Measurements from ENCODE around the gene MMP11. TPM values are rescaled to one million over a fixed set of nuclear protein-coding genes. Genes with fewer than 3 reads are reported as not detected.

Gene MMP11
- polyA plus RNA-seq, 4 donors = 15.4 to 21.8 (median 19.6) TPM

DNA sequence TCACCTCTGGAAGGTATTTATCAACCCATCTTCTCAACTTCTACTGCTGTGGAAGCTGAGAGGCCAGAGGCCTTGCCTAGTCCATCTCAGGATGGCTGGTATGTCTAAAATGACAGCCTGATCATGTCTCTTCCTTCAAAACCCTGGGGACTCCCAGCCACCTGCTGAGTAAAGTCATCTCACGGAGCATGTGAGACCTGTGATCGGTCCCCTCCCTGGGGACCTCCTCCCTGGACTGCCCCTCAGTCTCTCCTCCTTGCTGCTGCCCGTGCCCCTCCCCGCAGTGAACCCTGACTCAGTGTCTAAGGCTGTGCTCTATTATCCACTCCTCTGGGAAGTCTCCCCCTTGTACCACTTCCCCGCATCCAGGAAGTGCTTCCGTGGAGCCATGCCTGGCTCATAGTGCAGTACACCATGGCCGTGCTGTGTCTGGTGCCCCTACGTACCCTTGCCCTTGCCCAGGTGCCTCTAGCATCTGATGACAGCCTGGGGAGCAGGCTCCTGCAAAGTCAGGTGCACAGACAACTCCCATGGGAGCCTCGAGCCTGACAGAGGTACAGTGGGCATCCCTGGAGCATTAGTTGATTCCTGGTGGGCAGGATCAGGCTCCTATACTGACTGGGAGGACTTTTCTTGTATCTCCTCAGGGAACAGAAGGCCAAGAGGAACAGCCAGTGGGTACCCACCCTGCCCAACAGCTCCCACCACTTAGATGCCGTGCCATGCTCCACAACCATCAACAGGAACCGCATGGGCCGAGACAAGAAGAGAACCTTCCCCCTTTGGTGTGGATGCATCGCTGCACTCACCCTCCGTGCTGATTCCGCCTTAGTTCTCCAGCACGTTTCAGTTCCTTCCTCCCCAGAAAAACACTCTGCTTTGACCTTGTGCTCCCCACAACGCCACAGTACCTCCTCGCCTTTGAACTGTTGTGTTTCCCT, 27.9 kb downstream of the MMP11 start:
- DNase-seq (ENCODE audit: low read depth in 4 of 4, low spot score in 2 of 4) = no peak

GRCh38 chr22:23801238-23801821, 28.7 kb downstream of the MMP11 start:
- DNase-seq (ENCODE audit: low read depth in 4 of 4, low spot score in 2 of 4) = no peak

DNA sequence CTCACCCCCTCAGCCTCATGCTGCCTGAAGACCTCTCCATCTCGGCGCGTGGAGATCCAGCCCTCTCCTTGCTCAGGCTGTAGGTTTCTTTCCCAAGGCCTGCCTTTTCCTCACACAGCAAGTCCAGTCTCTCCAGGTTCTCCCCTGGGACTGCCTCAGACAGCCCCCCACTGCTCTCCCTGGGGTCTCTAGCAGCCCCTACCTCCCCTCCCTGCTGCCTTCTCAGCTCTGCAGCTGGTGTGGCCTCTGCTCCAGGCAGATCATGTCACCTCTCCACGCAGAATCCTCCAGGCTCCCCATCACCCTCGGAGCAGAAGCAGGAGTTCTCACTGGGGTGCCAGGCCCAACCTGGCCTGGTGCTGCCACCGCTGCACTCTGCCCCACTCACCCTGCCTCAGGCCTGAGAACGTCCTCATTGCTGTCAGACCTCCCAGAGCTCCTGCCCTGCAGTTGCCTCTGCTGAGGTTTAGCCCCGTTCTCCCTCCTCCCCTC, 29.3 kb downstream of the MMP11 start:
- DNase-seq (ENCODE audit: low read depth in 4 of 4, low spot score in 2 of 4) = no peak

DNA sequence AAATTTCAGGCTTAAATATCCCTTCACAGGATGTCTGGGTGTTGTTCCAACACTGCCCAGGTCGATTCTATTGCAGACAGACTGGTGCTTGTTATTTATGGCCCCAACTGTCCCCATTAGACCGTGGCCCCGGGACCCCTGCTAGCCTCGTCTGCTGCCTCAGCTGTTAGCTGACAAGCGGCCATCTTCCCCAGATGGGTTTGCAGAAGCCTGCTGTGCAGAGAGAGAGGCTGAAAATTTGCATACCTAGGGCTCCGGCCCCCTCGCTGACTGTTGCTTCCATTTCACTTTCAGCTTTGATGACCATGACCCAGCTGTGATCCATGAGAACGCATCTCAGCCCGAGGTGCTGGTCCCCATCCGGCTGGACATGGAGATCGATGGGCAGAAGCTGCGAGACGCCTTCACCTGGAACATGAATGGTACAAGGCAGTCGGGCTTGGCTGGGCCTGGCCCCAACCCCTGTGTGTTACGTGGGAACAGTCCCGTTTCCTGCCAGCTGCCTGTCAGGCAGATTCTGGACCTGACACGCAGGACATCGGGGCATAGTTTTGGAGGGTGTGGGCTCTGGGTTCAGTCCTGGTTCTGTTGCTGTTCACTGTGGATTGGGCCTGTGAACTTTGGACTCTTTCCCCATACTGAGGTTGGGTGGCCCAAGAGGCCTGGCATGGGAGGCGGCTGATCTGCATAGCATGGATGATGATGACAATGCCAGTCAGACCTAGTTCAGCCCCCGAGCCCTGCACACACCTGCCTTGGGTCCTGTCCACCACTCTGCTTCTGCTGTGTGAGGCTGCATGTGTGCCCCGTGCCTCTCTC, 30.6 kb downstream of the MMP11 start:
- DNase-seq (ENCODE audit: low read depth in 4 of 4, low spot score in 2 of 4) = no peak

DNA sequence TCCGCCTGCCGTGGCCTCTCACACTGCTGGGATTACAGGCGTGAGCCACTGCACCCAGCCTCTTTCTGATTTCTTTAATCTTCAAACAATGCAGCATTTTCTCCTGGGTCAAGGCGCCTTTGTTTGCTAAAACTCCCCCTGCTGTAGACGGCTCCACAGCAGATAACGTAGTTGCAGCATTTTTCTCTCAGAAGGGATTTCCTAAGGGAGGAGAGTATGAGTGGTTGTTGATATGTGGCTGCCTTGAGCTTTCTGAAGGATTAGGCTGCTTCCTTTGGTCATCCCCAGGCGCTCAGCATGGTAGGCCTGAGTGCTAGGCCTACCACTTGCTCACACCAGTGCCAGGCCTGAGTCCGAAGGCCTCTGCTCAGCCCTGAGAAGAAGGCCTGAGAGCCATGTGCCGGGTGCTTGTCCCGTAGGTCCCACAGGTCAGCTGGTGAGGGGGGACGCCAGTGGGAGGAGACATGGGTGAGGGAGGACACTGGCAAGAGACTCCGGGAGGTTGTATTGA, 32.2 kb downstream of the MMP11 start:
- DNase-seq (ENCODE audit: low read depth in 4 of 4, low spot score in 2 of 4) = no peak

DNA sequence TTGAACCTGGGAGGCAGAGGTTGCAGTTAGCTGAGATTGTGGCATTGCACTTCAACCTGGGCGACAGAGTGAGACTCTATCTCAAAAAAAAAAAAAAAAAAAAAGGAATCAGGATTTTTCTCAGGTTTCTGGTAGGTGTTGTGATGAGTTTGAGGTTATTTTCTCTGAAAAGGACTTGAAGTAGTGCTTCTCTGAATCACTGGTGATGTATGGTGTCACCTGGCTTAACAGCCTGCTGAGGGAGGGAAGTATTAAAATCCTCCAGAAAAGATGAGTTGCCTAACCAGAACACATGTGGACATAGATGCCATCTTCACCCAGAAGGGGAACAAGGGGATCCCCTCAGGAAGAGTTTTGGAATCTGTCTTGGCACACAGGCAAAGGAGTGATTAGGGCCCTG, 34.2 kb downstream of the MMP11 start:
- DNase-seq (ENCODE audit: low read depth in 4 of 4, low spot score in 2 of 4) = no peak

DNA sequence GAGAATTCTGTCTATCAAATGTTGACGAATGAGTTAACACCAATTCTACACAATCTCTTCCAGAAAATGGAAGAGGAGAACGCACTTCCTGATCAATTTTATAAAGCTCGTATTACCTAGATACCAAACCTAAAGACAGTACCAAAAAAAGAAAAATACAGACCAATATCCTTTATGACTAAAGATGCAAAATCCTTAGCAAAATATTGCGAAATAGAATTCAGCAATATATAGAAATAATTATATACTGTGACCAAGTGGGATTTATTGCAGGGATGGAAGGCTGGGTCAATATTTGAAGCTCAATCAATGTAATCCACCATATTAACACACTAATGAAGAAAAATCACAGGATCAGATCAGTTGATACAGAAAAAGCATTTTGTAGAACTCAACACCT, 39.7 kb downstream of the MMP11 start:
- DNase-seq (ENCODE audit: low read depth in 4 of 4, low spot score in 2 of 4) = no peak

GRCh38 chr22:23815541-23816155, 43.0 kb downstream of the MMP11 start:
- no peak for DNase-seq (ENCODE audit: low read depth in 4 of 4, low spot score in 2 of 4)

- DNase-seq (ENCODE audit: low read depth in 4 of 4, low spot score in 2 of 4) = no peak
Observed at GRCh38 chr22:23816156-23816976, 43.7 kb downstream of the MMP11 start.

GRCh38 chr22:23817146-23817545, 44.5 kb downstream of the MMP11 start:
- DNase-seq (ENCODE audit: low read depth in 4 of 4, low spot score in 2 of 4) = no peak

GRCh38 chr22:23818541-23818940, 45.9 kb downstream of the MMP11 start:
- no peak for DNase-seq (ENCODE audit: low read depth in 4 of 4, low spot score in 2 of 4)

DNA sequence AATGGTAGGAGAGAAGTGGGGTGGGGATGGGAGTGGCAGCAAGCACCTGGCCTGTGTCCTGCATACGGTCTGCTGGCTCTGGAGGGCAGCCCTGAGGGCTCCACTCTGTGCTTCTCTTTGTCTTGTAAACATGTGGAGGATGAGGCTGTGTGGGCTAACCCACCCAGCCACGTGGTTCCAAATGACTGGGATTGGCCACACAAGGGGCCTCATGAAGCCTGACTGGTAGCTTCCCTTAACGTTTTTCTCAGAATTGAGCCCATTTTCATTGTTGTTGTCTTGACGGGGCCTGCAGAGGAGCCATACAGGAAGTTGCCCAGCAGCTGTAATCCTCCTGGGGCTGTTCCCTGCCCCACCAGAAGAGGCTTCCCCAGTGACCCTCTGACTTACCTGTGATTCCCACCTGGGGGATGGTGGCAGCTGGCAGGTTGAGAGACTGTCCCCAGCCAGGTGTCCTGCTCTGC, 48.1 kb downstream of the MMP11 start:
- DNase-seq (ENCODE audit: low read depth in 4 of 4, low spot score in 2 of 4) = no peak

DNA sequence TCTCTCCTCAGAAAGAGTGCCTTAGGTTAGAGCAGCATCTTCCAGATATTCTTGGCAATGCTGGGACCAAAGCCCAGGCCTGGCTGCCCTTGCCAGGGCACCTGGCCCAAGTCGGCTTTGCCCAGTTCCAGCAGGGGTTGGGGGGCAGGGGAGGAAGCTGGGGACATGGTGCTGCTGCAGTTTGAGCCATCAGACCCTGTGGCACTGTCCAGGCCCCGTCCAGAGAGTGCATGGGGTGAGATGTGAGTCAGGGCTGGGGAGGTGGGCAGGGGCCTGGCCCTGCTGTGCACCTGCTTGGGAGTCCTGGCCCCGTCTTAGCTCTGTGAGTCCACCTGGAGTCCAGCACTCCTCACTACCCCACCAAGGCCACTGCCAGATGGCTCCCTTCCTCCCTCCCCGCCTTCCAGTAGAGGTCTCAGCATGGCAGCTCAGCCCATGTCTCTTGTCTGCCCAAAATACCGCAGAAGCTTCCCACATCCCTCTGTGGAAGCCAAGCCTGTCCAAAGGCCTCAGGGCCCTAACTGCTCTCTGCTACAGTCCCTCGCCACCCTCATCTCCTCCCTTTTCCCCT, 49.5 kb downstream of the MMP11 start:
- no peak for DNase-seq (ENCODE audit: low read depth in 4 of 4, low spot score in 2 of 4)

DNA sequence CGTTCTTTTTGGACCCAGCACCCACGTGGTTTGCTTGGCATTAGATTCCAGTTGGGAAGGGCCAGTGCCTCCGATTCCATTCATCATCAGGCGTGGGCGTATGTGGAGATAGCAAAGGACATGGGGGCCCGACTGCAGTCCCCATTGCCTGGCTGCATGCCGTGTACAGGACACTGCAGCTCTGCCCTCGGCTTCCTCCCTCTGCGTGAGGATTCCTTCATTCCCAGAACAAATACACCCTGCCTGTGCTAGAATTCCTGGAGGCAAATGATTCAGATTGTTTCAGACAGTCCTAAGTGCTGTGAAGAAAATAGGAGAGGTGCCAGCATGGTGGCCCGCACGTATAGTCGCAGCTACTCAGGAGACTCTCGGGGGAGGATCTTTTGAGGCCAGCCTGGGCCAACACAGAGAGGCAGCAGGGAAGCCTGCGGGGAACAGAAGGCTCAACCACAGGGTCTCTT, 50.7 kb downstream of the MMP11 start:
- DNase-seq (ENCODE audit: low read depth in 4 of 4, low spot score in 2 of 4) = no peak

- no peak for DNase-seq (ENCODE audit: low read depth in 4 of 4, low spot score in 2 of 4)
Observed at GRCh38 chr22:23824476-23825245, 52.0 kb downstream of the MMP11 start.

GRCh38 chr22:23825246-23825905, 52.7 kb downstream of the MMP11 start:
- DNase-seq (ENCODE audit: low read depth in 4 of 4, low spot score in 2 of 4) = no peak

GRCh38 chr22:23826510-23827350, 54.1 kb downstream of the MMP11 start:
- DNase-seq (ENCODE audit: low read depth in 4 of 4, low spot score in 2 of 4) = no peak
